K562 (cell line): ENCODE data around the gene FBXO21. TPM values are rescaled to one million over a fixed set of nuclear protein-coding genes. Genes with fewer than 3 reads are reported as not detected.

Source experiments
- ATAC-seq: fragments of 200-7000 bp; cut with Tn5 transposase; 3 replicates; pipeline ENCODE4 v1.9.1; 2020; ENCODE audit warnings: moderate library complexity
- BruUV-seq: library from RNA; stranded (reverse); fragments of 400-500 nt; replicated peaks from 2 replicates; lab custom pipeline; 2021; lab: Mats Ljungman, UMichigan
- CTCF ChIA-PET: fragments of 300-600 bp; formaldehyde crosslinking; extraction: SDS; loops from one replicate; lab custom pipeline; 2021; ENCODE audit warnings: low intra/inter-chr PET ratio; lab: Yijun Ruan, JAX
- POLR2A ChIA-PET: fragments of 300-600, 350-650 bp; sonication (Branson Sonifier 250); formaldehyde crosslinking; extraction: SDS; loops from one replicate; lab custom pipeline; 2021; ENCODE audit warnings: antibody characterized with exemption, inconsistent platforms; lab: Yijun Ruan, JAX
- DNase-seq, 4 experiments: peaks; one replicate each; pipeline versions ENCODE4 v3.0.0 to v3.0.0-alpha.2; 2011 to 2018; ENCODE audit warnings: low spot score in 3 of 4, mixed read lengths in 3 of 4; ENCODE audit errors: extremely low read depth in 1 of 4
- FAIRE-seq: peaks from 2 replicates; lab custom pipeline; 2011; peaks lifted over from hg19 to GRCh38; lab: Jason Lieb, UNC
- H2AFZ ChIP-seq: 2 replicates; pipeline ENCODE4 v1.6.0; 2011; ENCODE audit warnings: low read depth, low read length, control low read depth, inconsistent platforms
- H3K27ac ChIP-seq: fragments of 200-600 bp; 3 replicates; pipeline ENCODE4 v1.8.0; 2011; ENCODE audit warnings: low read depth, mild to moderate bottlenecking, control low read depth, inconsistent platforms, low read length, moderate library complexity, mixed read lengths; ENCODE audit errors: extremely low read depth
- H3K27me3 ChIP-seq, 2 experiments: fragments of 300-600 bp in 1 of 2; 2 replicates in 1 of 2; 3 replicates in 1 of 2; pipeline versions ENCODE4 v1.6.0 to v1.8.0; 2011; ENCODE audit warnings: inconsistent platforms in 2 of 2, low read length in 2 of 2, mild to moderate bottlenecking in 1 of 2, mixed read lengths in 1 of 2, moderate library complexity in 1 of 2; ENCODE audit not compliant: control insufficient read depth in 2 of 2, insufficient read depth in 2 of 2
- H3K36me3 ChIP-seq: fragments of 300-600 bp; 3 replicates; pipeline ENCODE4 v1.8.0; 2011; ENCODE audit warnings: mild to moderate bottlenecking, low read length, inconsistent platforms; ENCODE audit not compliant: control insufficient read depth, insufficient read depth
- H3K4me1 ChIP-seq, 2 experiments: fragments of 200-600 bp in 1 of 2; replicated peaks in 1 of 2; 2 replicates in 1 of 2; 3 replicates in 1 of 2; pipeline versions ENCODE4 v1.5.1 to v1.8.0; 2011; ENCODE audit warnings: inconsistent platforms in 2 of 2, low read length in 2 of 2, mild to moderate bottlenecking in 1 of 2, mixed read lengths in 1 of 2, moderate library complexity in 1 of 2; ENCODE audit not compliant: control insufficient read depth in 2 of 2, insufficient read depth in 2 of 2
- H3K4me2 ChIP-seq: 2 replicates; pipeline ENCODE4 v1.6.1; 2011; ENCODE audit warnings: low read length, control low read depth, inconsistent platforms, mixed read lengths; ENCODE audit not compliant: insufficient read depth
- H3K4me3 ChIP-seq: fragments of 200-600 bp; sonication (generic), shearing (Covaris generic); 2 replicates; pipeline ENCODE4 v1.5.1; 2016; ENCODE audit warnings: control low read depth, inconsistent platforms
- H3K79me2 ChIP-seq: fragments of 200-600 bp; 3 replicates; pipeline ENCODE4 v1.8.0; 2011; ENCODE audit warnings: low read length, inconsistent platforms; ENCODE audit not compliant: control insufficient read depth, insufficient read depth
- H3K9ac ChIP-seq, 2 experiments: 2 replicates each; pipeline versions ENCODE4 v1.6.0 to v1.6.1; 2011; ENCODE audit warnings: low read depth in 2 of 2, low read length in 2 of 2, control low read depth in 1 of 2, inconsistent platforms in 1 of 2, mild to moderate bottlenecking in 1 of 2, mixed read lengths in 1 of 2; ENCODE audit not compliant: insufficient read depth in 1 of 2
- H3K9me1 ChIP-seq: one replicate; pipeline ENCODE4 v1.6.0; 2011; ENCODE audit warnings: inconsistent platforms, mild to moderate bottlenecking, low read length, moderate library complexity; ENCODE audit not compliant: control insufficient read depth, insufficient read depth
- H3K9me3 ChIP-seq: replicated peaks from 2 replicates; pipeline ENCODE4 v1.5.1; 2011; ENCODE audit warnings: low read depth, low read length, inconsistent platforms; ENCODE audit not compliant: control insufficient read depth, insufficient read depth
- H4K20me1 ChIP-seq: replicated peaks from 2 replicates; pipeline ENCODE4 v1.6.1; 2011; ENCODE audit warnings: low read length, inconsistent platforms, mixed read lengths; ENCODE audit not compliant: control insufficient read depth, insufficient read depth
- CREBBP ChIP-seq: IDR thresholded peaks from one replicate; pipeline ENCODE4 v1.6.1; 2012; ENCODE audit warnings: low read depth, mild to moderate bottlenecking, control low read depth, inconsistent platforms, low read length
- E4F1 ChIP-seq: fragments of 250-450 bp; sonication (Bioruptor Pico); IDR thresholded peaks from 2 replicates; pipeline ENCODE4 v1.5.0; 2021; ENCODE audit warnings: mild to moderate bottlenecking, borderline replicate concordance
- FIP1L1 ChIP-seq: fragments of 200-400 bp; formaldehyde crosslinking; IDR thresholded peaks from 2 replicates; pipeline ENCODE4 v1.6.1; 2018; ENCODE audit warnings: mild to moderate bottlenecking, low read depth, low read length; ENCODE audit not compliant: poor library complexity, severe bottlenecking
- KLF6 ChIP-seq: fragments of 250-450 bp; sonication (Bioruptor Pico); IDR thresholded peaks from 2 replicates; pipeline ENCODE4 v1.4.0; 2020; ENCODE audit warnings: mild to moderate bottlenecking, moderate library complexity, borderline replicate concordance
- MYC ChIP-seq, 2 experiments: fragments of 250-450 bp in 1 of 2; sonication (Bioruptor Pico) in 1 of 2; IDR thresholded peaks; 2 replicates each; pipeline versions ENCODE4 v1.5.1 to v1.6.1; 2012 to 2021; ENCODE audit warnings: low read depth in 2 of 2, borderline replicate concordance in 1 of 2, improper control_type of control experiment in 1 of 2, low read length in 1 of 2, mild to moderate bottlenecking in 1 of 2, moderate library complexity in 1 of 2
- POLR2AphosphoS5 ChIP-seq: IDR thresholded peaks from 2 replicates; pipeline ENCODE4 v1.6.1; 2011; ENCODE audit warnings: mild to moderate bottlenecking, low read depth, low read length, moderate library complexity; ENCODE audit not compliant: control insufficient read depth, insufficient read depth
- SAFB ChIP-seq: fragments of 200-400 bp; formaldehyde crosslinking; IDR thresholded peaks from 2 replicates; pipeline ENCODE4 v1.6.1; 2017; ENCODE audit warnings: low read depth, low read length, borderline replicate concordance
- ZNF398 ChIP-seq: fragments of 250-450 bp; sonication (Bioruptor Pico); IDR thresholded peaks from 2 replicates; pipeline ENCODE4 v1.8.0; 2021; ENCODE audit warnings: moderate library complexity, mild to moderate bottlenecking, inconsistent platforms
- ZSCAN29 ChIP-seq: fragments of 450-650 bp; IDR thresholded peaks from 2 replicates; pipeline ENCODE4 v1.6.1; 2017
- WGBS: fragments of 100-300 bp; shearing (Covaris generic); methylation state at CpG from one replicate; pipeline ENCODE4 v1.1.6; 2016; ENCODE audit warnings: low coverage, mixed read lengths; ENCODE audit not compliant: insufficient coverage; ENCODE audit errors: missing lambda C conversion rate; 5-methylcytosine and 5-hydroxymethylcytosine counted together
- in situ Hi-C: fragments of 300-500 bp; cut with MboI; formaldehyde crosslinking; loops from 4 replicates; pipeline ENCODE4 v1.15.0; 2018; ENCODE audit warnings: inconsistent platforms, mixed read lengths
- intact Hi-C: fragments of 100-400 bp; cut with micrococcal nuclease; formaldehyde crosslinking; loops from 2 replicates; pipeline ENCODE4 v1.14.2; 2022
- polyA plus RNA-seq, 8 experiments: library from polyadenylated mRNA; depleted of rRNA in 4 of 8; stranded (reverse) in 5 of 8; unstranded in 3 of 8; fragments of >200 nt; fragmentation: Nextera tagmentation in 2 of 8; fragmentation: Illumina TruSeq in 1 of 8; extraction: Ambion mirVana in 2 of 8; extraction: Trizol in 1 of 8; gene quantifications; 2 replicates each; pipeline versions ENCODE4 v1.2.1 to v1.2.3, GENCODE V29; 2011 to 2014; ENCODE audit warnings: inconsistent platforms in 1 of 8, missing spikeins in 1 of 8
- total RNA-seq, 7 experiments: library from RNA; depleted of rRNA in 6 of 7; stranded (reverse); fragments of >200 nt in 6 of 7; fragmentation: Illumina TruSeq in 2 of 7; extraction: Trizol in 2 of 7; gene quantifications; 2 replicates each; pipeline versions ENCODE4 v1.2.1 to v1.2.3, GENCODE V29; 2011 to 2021; ENCODE audit warnings: low replicate concordance in 1 of 7
- TF ChIP-seq, protein P1 (sequence below): sonication (generic); formaldehyde crosslinking; IDR thresholded peaks from 2 replicates; pipeline ENCODE4 v1.8.1; 2023; ENCODE audit warnings: mild to moderate bottlenecking, missing genetic modification reagents

FBXO21 gene
- total and polyA plus RNA-seq, 9 of the 15 experiments (the other 6 are each of a cell fraction or from before 2014, with no cell fraction given), result 3.0 to 50.9 (median 9.1) TPM

GRCh38 chr12:117228239-117228638 lies 38.0 kb upstream of the FBXO21 start (continued):
- TF ChIP-seq MYC (IDR thresholded peaks at IDR 0.05; ENCODE audit: low read depth, low read length), result no peak
- no peak for TF ChIP-seq MYC (CRISPR knock-in tag; IDR thresholded peaks at IDR 0.05; ENCODE audit: borderline replicate concordance, low read depth)
- TF ChIP-seq POLR2AphosphoS5, result no peak
- TF ChIP-seq, protein P1, sequence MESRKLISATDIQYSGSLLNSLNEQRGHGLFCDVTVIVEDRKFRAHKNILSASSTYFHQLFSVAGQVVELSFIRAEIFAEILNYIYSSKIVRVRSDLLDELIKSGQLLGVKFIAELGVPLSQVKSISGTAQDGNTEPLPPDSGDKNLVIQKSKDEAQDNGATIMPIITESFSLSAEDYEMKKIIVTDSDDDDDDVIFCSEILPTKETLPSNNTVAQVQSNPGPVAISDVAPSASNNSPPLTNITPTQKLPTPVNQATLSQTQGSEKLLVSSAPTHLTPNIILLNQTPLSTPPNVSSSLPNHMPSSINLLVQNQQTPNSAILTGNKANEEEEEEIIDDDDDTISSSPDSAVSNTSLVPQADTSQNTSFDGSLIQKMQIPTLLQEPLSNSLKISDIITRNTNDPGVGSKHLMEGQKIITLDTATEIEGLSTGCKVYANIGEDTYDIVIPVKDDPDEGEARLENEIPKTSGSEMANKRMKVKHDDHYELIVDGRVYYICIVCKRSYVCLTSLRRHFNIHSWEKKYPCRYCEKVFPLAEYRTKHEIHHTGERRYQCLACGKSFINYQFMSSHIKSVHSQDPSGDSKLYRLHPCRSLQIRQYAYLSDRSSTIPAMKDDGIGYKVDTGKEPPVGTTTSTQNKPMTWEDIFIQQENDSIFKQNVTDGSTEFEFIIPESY (CRISPR knock-in tag), result no peak

GRCh38 chr12:117227000-117227653 lies 36.9 kb upstream of the FBXO21 start:
- WGBS, result 1% methylated on average over 12 of the region's 12 CpGs
- in situ Hi-C loops, result no loop called here

More at GRCh38 chr12:117227000-117227653, 36.9 kb upstream of the FBXO21 start:
- Histone ChIP-seq H3K27ac (no peak overlapping the region), H3K27me3 (peaks cover 17 to 43% of the 10 kb centered on the region in 2 experiments; a peak in 4 of 5 replicates), H3K36me3 (no peaks in the 10 kb centered on the region), H2AFZ (no peak overlapping the region), H3K9me1 (no peaks in the 10 kb centered on the region), H3K4me1 (no peaks in the 10 kb centered on the region), H3K9me3 (no peaks in the 10 kb centered on the region), H3K79me2 (no peaks in the 10 kb centered on the region), H4K20me1 (no peaks in the 10 kb centered on the region), H3K4me2 (no peak overlapping the region), H3K4me3 (no peak overlapping the region), H3K9ac (no peak overlapping the region)
- BruUV-seq, result no TSS peak
- no peak for TF ChIP-seq ZNF398
- TF ChIP-seq FIP1L1, result no peak
- TF ChIP-seq SAFB, result no peak
- no peak for TF ChIP-seq KLF6 (CRISPR knock-in tag)
- no peak for TF ChIP-seq ZSCAN29
- no peak for TF ChIP-seq E4F1 (CRISPR knock-in tag)
- no peak for TF ChIP-seq CREBBP
- FAIRE-seq (no peak), DNase-seq (no peak), ATAC-seq (no peak)
- intact Hi-C loops, result no loop called here
- CTCF ChIA-PET, result no interaction called here
- POLR2A ChIA-PET, result interaction anchor here (0.7 kb wide), 1 partner anchor 42 kb away, joined by 3 read pairs; no protein-coding TSS in a partner anchor
